NCI-H82 treated with DMSO at 0.1 percent for 48 hours (cell line): ENCODE results near the gene GFOD1.
"Not testable (repeated sequence)": the region's sequence is repeated elsewhere in the genome, so short reads cannot be mapped to it uniquely, and the experiment has no call there.

Experiments used
- DNase-seq: peaks from one replicate; lab custom pipeline; 2025; ENCODE audit not compliant: unreplicated experiment; lab: John Stamatoyannopoulos, UW

The GFOD1 gene

GRCh38 chr6:13407709-13408695 is 79.4 kb downstream of the GFOD1 start:
- no peak for DNase-seq

GRCh38 chr6:13407368-13407708 is 80.1 kb downstream of the GFOD1 start:
- no peak for DNase-seq

GRCh38 chr6:13406781-13407180 is 80.6 kb downstream of the GFOD1 start:
- peak; percentile 64 for DNase-seq

GRCh38 chr6:13405961-13406477 is 81.4 kb downstream of the GFOD1 start:
- peak; percentile 92 for DNase-seq

GRCh38 chr6:13404892-13405254 is 82.5 kb downstream of the GFOD1 start:
- no peak for DNase-seq

GRCh38 chr6:13404228-13404891 is 83.0 kb downstream of the GFOD1 start:
- DNase-seq, result no peak

GRCh38 chr6:13402711-13403110 is 84.7 kb downstream of the GFOD1 start:
- DNase-seq, result no peak

- no peak for DNase-seq
Measured at GRCh38 chr6:13400772-13401171, 86.6 kb downstream of the GFOD1 start.

- DNase-seq, result no peak
Measured at GRCh38 chr6:13398421-13398994, 88.9 kb downstream of the GFOD1 start.

GRCh38 chr6:13398069-13398381 is 89.4 kb downstream of the GFOD1 start:
- no peak for DNase-seq

- DNase-seq, result no peak
Measured at GRCh38 chr6:13397359-13398068, 89.9 kb downstream of the GFOD1 start.

GRCh38 chr6:13396241-13396792 is 91.1 kb downstream of the GFOD1 start:
- DNase-seq, result peak; percentile 94

GRCh38 chr6:13395272-13396237 is 91.8 kb downstream of the GFOD1 start:
- DNase-seq, result peak; percentile 61

- no peak for DNase-seq
Measured at GRCh38 chr6:13392462-13392861, 94.9 kb downstream of the GFOD1 start.

- DNase-seq, result no peak
Measured at GRCh38 chr6:13391537-13391936, 95.9 kb downstream of the GFOD1 start.

GRCh38 chr6:13390658-13391057 is 96.7 kb downstream of the GFOD1 start:
- DNase-seq, result no peak

GRCh38 chr6:13389237-13389636 is 98.2 kb downstream of the GFOD1 start:
- DNase-seq, result not testable (repeated sequence)

GRCh38 chr6:13388769-13389168 is 98.6 kb downstream of the GFOD1 start:
- DNase-seq, result not testable (repeated sequence)

GRCh38 chr6:13384966-13385365 is 102.4 kb downstream of the GFOD1 start:
- no peak for DNase-seq

GRCh38 chr6:13384506-13384905 is 102.9 kb downstream of the GFOD1 start:
- no peak for DNase-seq
